ENCODE measurements around the gene FLYWCH1.
A peak's percentile ranks its signal among the peaks of the same experiment; 100 is the strongest.

The FLYWCH1 gene

DNA sequence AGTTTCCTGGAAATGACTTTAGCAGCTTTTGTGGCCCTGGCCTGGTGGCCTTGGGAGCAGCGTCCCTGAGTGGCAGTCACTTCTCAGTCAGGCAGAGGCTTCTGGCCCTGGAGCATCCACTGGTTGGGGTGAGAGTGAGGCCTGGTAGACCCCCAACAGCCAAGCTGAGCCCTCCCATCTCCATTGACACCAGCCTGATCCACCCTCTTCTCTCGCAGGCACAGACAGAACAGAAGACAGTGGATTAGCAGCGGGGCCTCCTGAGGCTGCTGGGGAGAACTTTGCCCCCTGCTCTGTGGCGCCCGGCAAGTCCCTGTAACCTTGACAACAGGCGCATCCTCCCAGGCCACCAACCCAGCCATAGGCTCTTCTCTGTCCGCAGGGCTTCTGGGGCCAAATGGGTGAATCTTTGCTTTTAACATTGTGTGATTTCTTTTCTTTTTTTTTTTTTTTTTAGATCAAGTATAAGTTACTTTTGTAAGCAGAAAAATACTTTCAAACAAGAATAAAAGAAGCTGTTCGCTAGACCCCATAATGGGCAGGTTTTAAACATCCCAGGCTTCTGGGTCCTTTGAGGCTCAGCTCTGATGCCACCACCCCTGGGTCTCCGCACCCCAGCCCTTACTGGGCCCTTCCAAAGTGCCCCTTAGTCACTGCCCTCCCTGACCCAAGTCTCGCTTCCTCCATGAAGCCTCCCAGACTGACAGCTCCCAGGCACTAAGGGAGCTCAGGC is 12.7 kb upstream of the FLYWCH1 start:
- no peak for DNase-seq (ENCODE audit: low spot score)

DNA sequence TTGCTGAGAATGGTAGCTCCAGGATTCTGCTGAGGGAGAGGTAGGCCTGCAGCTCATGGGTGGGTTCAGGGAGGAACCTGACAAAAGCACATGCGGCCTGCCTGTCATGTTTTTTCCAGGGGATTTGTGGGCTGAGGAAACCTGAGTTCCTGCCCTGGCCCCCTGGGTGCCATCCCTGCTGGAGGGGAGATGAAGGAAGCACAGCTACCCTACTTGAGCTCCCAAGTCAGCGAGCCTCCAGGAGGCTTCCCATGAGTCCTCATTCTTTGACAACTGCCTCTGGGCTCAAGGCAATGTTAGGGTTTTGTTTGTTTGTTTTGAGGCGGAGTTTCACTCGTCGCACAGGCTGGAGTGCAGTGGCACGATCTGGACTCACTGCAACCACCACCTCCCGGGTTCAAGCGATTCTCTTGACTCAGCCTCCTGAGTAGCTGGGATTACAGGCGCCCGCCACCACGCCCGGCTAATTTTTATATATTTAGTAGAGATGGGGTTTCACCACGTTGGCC is 12.1 kb upstream of the FLYWCH1 start:
- no peak for DNase-seq (ENCODE audit: low spot score)

DNA sequence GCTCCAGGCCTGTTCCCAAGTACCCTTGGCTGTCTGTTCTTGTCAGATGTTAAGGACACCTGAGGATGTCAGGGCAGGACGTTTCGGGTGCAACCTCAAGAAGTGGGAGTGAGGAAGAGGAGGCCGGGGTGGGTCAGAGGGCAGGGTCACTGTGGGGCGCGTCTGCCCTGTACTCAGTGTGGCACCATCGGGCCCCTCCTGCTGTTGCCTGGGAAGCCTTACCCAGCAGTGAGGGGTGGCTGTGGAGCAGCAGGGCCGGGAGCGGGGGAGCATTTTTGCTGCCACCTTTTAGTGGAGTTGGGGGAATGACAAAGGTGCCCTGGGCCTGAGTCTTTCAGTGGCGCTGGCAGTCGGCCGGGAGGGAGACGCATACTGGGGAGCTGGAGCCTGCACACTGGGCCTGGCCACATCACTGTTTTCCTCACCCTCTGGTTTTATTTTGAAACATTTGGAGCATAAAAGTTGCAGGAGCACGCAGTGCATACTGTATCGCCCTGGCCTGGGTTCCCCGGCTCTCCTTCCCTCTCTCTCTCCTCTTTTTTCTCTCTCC is 11.1 kb upstream of the FLYWCH1 start:
- DNase-seq (ENCODE audit: low spot score) = no peak

DNA sequence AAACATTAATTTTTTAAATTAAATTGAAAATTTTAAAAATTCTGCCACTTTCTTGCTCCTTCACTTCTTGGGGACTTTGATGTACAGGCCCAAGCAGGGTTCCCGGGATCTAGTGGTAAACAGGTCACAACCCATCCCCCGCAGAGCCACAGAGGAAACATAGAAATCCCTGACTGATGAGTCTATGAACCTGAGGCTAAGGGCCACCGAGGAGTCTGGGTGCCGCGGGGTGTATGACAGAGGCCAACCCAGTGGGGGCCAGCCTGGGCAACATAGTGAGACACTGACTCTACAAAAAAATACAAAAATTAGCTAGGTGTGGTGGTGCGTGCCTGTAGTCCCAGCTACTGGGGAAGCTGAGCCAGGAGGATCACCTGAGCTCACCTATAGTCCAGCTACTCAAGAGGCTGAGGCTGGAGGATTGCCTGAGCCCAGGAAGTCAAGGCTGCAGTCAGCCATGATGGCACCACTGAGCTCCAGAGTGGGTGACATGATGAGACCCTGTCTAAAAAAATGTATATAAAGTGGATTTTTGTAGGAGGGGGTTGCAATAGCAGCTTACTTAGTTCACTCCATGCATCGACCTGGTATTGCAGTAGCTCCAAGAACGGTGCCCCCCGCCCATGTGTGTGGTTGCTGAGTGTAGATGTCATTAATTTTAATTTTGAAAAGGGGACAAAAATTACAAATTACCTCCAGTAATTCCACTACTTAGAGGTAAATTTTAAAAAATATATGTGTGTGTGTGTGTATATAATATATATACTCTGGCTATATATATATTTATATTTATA is 9.2 kb upstream of the FLYWCH1 start:
- DNase-seq (ENCODE audit: low spot score) = no peak

DNA sequence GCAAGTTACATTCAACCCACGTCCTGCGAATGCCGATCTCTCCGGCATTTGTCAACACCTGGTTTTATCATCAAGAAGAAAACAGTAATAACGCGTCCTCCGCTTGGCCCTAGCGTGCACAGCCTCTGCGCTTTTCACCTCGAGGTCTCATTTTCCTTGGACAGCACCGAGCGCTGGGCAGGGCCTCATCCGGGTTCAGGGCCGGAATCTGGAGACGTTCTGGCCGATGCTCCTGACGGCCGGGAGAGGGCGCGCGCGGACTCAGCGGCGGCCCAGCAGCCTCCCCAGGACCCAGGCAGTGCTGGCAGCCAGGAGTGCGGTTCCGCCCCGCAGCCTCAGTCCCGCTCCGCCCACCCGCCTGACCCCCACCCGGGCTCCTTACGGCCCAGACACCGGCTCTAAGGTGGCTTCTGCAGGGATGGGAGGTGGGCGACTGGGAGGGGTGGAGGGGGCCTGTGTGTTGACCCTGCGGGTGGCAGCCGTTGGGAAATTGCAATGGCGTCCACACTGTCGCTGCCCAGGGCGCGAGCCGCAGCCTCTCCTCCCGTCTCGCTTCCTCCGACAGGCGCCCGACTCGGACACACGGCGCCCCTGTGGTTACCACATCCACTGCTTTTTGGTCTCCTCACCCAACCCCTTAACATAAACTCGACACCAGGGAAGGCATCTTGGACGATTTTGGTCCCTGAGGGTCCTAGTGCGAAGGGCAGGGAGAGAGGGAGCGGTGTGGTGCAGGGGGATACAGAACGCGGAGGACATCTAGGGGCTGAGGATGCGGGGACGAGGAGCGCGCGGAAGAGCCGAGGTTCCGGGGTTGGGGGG is 7.4 kb upstream of the FLYWCH1 start:
- DNase-seq (ENCODE audit: low spot score) = peak; percentile 81

DNA sequence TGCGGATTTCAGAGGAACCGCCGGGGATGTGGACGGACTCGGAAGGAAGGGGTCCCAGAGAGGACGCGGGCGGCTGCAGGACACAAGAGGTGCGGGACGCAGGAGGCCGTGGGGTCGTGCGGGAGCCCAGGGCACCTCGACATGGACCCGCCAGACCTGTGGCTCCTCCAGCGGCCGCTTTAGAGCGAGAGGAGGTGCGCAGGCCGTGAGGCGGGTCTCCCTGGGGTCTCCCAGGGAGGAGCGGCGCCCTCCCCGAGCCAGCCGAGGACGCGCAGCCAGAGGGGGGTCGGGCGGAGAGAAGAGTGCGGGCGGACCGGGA is 6.8 kb upstream of the FLYWCH1 start:
- DNase-seq (ENCODE audit: low spot score) = no peak

DNA sequence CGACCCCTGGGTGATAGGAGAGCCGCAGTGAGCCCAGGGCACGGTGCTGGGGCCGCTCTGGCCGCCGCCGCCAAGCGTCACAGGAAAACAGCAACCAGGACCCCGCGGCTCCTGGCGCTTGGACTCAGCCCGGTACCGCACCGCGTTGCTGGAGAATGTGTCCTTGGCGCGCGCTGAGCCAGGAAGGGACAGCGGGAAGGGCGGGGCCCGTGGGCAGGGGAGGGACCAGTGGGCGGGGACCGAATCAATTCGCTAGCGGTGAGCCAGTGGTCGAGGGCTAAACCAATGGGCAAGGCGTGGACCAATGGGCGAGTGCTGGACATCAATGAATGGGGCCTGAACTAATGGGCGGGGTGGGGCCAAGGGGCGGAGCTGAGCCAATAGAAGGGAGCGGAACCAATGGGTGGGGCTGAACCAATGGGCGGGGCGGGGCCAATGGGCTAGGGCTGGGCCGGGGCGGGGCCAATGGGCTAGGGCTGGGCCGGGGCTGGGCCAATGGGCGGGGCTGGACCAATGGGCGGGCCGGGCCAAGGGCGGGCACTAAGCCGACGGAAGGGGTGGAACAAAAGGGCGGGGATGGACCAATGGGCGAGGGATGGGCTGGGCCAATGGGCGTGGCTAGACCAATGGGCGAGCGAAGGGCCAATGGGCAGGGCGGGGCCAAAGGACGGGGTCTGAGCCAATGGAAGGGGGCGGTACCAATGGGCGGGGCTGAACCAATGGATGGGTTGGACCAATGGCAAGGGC is 6.3 kb upstream of the FLYWCH1 start:
- DNase-seq (ENCODE audit: low spot score) = peak; percentile 99

DNA sequence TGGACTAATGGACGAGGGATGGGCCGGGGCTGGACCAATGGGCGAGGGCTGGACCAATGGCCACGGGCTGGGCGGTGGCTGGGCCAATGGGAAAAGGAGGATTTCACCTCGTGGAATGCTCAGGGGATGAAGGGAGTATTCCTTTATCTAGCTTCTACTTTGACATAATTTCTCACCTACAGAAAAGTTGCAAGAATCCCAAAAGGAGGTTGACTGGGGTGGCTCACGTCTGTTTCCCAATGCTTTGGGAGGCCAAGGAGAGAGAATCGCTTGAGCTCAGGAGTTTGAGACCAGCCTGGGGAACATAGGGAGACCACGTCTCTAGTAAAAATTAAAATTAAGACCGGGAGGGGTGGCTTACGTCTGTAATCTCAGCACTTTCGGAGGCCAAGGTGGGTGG is 5.7 kb upstream of the FLYWCH1 start:
- DNase-seq (ENCODE audit: low spot score) = no peak

DNA sequence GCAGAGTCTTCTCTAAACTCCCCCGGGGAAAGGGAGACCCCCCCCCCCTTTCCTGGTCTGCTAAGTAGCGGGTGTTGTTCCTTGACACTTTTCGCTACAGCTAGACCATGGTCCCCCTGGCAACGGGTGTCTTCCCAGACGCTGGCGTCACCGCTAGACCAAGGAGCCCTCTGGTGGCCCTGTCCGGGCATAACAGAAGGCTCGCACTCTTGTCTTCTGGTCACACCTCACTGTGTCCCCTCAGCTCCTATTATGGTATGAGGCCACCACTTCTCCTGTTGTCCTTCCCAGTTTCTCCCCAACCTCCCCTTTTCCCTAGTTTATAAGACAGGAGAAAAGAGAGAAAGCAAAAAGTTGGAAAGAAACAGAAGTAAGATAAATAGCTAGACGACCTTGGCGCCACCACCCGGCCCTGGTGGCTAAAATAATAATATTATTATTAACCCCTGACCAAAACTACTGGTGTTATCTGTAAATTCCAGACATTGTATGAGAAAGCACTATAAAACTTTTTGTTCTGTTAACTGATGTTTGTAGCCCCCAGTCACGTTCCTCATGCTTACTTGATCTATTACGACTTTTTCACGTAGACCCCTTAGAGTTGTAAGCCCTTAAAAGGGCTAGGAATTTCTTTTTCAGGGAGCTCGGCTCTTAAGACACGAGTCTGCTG is 4.5 kb upstream of the FLYWCH1 start:
- DNase-seq (ENCODE audit: low spot score) = peak; percentile 28

DNA sequence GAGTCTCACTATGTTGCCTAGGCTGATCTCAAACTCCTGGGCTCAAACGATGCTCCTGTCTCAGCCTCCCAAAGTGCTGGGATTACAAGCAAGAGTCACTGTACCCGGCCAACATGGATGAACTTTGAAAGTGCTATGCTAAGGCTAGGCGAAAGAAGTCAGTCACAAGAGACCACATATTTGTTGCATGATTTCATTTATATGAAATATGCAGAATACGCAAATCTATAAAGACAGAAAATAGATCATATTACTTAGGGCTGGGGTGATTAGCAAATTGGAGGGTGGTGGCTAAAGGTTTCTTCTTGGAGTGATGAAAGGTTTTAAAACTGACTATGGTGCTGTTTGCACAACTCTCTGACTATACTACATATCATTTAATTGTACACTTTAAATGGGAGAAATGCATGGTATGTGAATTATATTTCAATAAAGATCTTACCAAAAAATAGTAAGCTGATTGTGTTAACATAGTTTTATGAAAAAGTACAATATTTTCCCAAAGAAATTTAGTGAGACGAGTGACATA is 1.2 kb upstream of the FLYWCH1 start:
- DNase-seq (ENCODE audit: low spot score) = no peak

DNA sequence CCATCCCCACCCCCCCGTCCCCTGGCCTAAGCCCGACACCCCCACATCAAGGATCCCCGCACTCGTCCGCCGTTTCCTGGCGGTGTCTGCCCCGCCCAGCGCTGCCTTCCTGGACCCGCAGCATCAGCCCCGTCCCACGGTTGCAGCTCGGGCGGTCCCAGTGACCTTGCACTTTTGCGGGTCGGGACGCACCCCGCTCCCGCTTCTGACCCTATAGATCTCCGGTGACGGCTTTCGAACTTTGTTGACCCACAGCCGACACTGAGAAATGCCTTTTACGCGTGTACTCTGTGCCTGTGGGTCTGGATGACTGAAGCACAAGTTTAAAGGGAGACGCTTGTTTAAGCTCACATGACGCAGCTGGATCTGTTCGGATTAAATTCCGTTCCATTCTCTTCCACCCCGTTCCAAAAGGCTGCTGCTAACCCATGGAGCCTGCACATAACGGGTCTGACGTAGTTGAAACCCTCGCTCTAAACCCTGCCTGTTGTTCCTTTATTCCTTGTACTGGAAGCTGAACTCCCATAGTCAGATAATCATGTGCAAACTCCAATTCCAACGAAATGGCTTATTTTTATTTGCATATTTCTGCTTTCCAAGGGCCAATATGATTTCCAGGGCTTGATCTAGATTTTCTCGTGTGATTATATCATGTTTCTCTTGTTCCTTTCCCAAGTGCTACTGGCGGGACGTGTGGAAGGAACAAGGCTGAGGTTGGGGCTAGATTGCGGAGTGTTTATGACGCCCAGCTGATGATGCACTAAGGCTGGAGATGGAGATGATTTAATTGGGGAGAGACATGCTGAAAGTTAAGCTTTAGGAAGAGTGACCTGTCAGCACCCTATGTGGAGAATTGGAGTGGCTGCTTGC is 834 bp downstream of the FLYWCH1 start:
- peak; percentile 30 for DNase-seq (ENCODE audit: low spot score)

DNA sequence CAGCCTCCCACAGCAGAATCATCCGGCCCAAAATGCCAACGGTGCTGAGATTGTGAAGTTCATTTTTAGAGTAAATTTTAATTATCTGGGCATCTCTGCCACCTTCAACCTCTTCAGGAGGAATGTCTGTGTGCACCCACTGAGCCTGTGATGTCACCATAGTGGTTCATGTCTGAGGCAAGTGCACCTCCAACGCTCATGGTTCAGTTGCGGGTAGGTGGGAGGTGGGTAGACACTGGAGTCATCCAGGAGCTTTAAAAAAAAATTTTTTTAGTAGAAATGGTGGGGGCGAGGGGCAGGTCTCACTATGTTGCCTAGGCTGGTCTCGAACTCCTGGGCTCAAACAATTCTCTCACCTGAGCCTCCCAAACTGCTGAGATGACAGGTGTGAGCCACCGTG is 1.9 kb downstream of the FLYWCH1 start:
- DNase-seq (ENCODE audit: low spot score) = no peak

DNA sequence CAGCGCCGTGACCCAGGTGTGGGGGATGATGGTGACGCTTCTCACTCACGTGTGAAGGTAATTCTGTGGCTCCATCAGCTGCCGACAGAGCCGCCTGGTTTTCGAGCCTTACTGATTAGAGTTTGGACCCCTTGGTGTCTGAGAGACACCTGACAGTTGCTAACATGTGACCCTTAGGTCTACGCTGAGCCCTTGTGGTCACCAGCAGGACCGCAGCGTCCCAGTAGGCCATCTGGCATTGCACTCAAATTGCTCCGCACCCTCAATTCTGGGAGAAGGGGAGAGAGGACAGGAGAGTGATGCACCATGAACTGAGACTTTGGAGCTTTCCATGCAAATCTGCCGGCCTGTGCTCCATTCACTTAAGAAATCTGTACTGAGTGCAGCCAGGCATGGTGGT is 2.5 kb downstream of the FLYWCH1 start:
- DNase-seq (ENCODE audit: low spot score) = no peak

DNA sequence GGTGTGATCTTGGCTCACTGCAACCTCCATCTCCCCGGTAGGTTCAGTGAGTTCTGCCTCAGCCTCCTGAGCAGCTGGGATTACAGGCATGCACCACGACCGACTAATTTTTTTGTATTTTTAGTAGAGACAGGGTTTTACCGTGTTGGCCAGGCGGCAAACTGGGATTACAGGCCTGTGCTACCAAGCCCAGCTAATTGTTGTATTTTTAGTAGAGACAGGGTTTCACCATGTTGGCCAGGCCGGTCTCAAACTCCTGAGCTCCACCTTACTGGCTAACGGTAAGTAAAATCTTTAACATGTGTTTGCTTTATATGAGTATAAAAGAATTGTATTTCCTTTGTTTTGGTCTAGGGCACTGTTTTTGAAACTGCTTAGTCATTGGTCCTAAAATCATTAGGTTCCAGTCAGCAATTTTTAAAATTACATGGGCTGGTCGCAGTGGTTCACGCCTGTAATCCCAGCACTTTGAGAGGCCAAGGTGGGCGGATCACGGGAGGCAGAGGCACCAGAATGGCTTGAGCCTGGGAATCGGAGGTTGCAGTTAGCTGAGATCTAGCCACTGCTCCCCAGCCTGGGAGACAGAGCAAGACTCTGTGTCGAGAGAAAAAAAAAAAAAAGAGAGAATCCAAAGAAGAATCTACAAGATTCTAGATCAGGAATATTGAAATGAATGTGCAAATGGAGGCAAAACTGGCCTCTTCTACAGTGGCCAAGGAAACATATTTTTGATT is 3.6 kb downstream of the FLYWCH1 start:
- no peak for DNase-seq (ENCODE audit: low spot score)

DNA sequence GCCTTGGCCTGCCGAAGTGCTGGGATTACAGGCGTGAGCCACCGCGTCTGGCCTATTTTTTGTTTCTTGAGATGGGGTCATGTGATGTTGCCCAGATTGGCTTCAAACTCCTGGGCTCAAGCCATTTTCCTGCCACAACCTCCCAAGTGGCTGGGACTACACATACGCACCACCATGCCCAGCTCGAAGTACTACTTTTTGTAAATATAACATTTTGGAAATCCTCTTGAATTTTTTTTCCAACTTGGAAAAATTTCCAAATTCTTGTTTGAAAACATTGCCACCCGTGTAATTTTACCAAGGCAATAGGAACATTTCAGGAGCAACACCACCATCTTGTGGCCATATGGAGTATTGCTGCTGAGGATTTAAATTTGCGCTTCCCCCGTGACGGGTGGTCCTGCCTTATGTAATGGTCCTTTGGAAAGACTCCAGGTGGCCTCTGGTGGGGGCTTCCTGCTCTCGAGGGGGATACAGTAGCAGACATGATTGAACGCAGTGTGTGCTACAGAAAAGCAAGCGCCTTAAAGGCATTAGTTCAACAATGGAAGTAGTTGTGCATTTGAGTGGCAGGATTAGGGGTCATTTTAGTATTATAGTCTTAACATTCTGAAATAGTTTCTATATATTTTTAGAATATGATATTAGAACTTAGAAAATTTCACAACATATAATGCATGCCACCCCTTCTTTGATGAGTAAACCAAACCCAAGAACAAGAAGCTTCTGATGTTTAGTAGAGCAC is 8.0 kb downstream of the FLYWCH1 start:
- peak; percentile 50 for DNase-seq (ENCODE audit: low spot score)

DNA sequence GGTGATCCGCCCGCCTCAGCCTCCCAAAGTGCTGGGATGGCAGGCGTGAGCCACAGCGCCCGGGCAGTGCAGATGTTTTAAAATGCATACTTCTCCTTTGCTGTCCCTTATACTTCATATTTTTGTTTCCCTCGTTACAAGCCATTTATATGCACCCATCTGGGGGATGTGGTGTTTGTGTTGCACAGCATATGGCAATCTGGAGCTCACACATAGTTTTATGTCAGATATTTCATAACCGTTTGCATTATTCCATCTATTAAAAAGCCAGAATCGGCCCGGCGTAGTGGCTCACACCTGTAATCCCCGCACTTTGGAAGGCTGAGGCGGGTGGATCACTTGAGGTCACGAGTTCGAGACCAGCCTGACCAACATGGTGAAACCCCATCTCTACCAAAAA is 11.8 kb downstream of the FLYWCH1 start:
- no peak for DNase-seq (ENCODE audit: low spot score)

DNA sequence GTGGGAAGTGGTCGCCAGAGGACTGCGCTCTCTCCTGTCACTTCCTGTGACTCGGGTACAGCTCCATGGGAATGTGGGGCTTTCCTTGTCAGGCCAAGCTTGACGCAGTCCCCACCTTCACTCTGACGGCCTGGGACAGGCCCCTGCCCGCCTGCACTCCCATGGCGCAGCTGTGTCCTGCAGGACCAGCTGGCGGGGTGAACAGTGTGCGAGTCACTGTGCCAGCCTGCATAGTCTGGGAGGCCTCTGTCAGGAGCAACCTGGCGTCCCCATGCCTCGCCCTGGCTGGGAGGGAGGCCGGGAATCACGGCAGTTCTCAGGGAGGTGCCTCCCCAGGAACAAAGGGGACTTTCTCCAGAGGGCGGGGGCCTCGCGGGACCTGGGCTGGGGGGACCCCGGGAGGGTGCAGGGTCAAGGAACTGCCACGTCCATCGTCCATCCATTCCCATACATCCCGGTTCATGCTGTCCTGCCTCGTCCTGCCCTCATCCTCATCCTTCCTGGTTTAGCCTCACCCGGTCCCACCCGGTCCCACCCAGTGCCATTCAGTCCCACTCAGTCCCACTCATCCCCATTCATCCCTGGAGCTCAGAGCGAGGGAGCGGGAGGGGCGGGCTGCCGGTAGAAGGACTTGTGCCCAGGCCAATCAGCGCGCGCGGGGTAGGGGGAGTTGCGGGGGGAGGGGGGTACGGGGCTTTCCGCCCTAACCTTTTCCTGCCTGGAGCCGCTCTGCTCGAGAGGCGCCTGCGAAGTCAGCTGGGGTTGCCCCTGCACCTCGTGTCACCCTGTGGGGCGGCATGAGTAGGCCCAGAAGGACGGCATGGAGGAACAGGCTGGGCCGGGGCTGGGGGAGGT is 13.4 kb downstream of the FLYWCH1 start:
- DNase-seq (ENCODE audit: low spot score) = no peak

All from SW480 (cell line).